ENCODE results near the gene ARPC4. TPM values are rescaled to one million over a fixed set of nuclear protein-coding genes. Genes with fewer than 3 reads are reported as not detected.
A peak's percentile ranks its signal among the peaks of the same experiment; 100 is the strongest.

The ARPC4 gene
- total and polyA plus RNA-seq, 4 experiments from 2014 or later = 164 to 287 (median 201) TPM

DNA sequence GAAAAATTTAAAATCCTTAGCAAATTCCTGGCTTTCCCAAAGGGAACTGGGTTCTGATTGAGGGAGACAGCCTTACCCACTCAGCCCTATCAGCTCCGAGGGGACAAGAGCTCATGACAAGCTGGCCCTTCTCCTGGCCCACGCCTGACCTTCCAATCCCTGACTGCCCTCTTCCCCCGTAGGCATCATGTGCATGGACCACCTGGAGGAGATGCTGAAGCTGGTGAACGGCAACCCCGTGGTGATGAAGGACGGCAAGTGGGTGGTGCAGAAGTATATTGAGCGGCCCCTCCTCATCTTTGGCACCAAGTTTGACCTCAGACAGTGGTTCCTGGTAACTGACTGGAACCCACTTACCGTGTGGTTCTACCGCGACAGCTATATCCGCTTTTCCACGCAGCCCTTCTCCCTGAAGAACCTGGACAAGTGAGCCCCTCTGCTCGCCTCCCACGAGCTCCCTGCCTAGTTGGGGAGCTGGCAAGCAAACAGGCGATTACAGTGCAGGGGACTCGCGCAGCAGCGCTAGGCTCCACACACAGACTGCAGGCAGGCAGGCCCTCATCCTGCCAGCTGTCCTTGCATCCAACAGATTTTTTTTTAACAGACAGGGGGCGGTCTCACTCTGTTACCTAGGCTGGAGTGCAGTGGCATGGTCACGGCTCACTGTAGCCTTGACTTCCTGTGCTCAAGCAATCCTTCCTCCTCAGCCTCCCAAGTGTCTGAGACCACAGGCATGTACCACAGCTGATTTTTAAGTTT lies 34.1 kb downstream of the ARPC4 start:
- CTCF ChIA-PET (ENCODE audit: partially characterized antibody) = interaction anchor here (0.7 to 2.0 kb wide), 6 partner anchors 14 to 516 kb away, joined by 3 to 6 read pairs (median 4); partner anchors contain the start of gene BRPF1
- Mint-ChIP-seq H3K4me3 (no peak overlapping the region), H3K4me1 (peaks cover 0 to 16% (median 7%) of the 10 kb centered on the region in 4 donors), H3K9me3 (no peaks in the 10 kb centered on the region), H3K27me3 (no peaks in the 10 kb centered on the region), H3K36me3 (peaks cover 0 to 9% of the 10 kb centered on the region in 2 donors), H3K27ac (peak overlapping the region in 2 of 7 donors; percentile 22 to 65)
- Histone ChIP-seq H3K9me3 (ENCODE audit: control insufficient read depth in 1 of 2, low read length in 2 of 2) (no peaks in the 10 kb centered on the region), H3K4me3 (ENCODE audit: low read length in 2 of 2) (no peak overlapping the region), H3K27ac (ENCODE audit: low read depth, low read length) (no peak overlapping the region), H3K27me3 (ENCODE audit: insufficient read depth, low read length) (no peaks in the 10 kb centered on the region), H3K36me3 (ENCODE audit: insufficient read depth, low read length) (no peaks in the 10 kb centered on the region), H3K4me1 (ENCODE audit: insufficient read depth, low read length) (no peaks in the 10 kb centered on the region)
- DNase-seq = peak in 2 of 5 donors; percentile 18 to 36
- intact Hi-C loops (cut with micrococcal nuclease) = no loop called here
- POLR2A ChIA-PET (ENCODE audit: partially characterized antibody) = interaction anchor here (1.0 to 1.4 kb wide), 3 partner anchors 19 to 109 kb away, joined by 3 to 4 read pairs (median 4); partner anchors contain the start of gene CRELD1

DNA sequence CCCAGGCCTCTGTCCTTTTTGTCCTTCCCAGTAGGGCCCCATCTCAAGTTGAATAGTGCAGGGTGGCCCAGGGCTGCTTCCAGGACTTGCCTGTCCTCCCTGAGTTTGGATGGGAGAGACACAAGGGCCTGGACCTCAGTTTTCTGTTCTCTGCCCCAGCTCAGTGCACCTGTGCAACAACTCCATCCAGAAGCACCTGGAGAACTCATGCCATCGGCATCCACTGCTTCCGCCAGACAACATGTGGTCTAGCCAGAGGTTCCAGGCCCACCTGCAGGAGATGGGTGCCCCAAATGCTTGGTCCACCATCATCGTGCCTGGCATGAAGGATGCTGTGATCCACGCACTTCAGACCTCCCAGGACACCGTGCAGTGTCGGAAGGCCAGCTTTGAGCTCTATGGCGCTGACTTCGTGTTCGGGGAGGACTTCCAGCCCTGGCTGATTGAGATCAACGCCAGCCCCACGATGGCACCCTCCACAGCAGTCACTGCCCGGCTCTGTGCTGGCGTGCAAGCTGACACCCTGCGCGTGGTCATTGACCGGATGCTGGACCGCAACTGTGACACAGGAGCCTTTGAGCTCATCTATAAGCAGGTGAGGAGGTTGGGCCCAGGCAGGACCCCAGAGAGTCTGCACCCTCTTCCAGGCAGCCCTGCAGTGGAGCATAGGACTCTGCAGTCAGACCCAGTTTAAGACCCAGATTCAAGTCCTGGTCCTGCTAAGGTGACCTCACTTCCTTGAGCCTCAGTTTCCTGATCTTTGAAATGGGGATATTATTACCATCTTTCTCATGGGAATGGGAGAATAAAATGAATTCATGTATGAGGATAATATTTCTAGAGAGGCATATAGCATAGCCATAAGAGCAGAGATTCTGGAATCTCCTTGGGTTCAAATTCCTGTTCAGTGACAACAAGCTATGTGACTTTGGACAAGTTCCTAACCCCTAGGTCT lies 36.2 kb downstream of the ARPC4 start:
- DNase-seq = no peak
- no peaks in the 10 kb centered on the region for H3K9me3 ChIP-seq (ENCODE audit: control insufficient read depth in 1 of 2, low read length in 2 of 2)
- H3K36me3 Mint-ChIP-seq = peaks cover 0 to 18% of the 10 kb centered on the region in 2 donors
- no peaks in the 10 kb centered on the region for H3K4me1 ChIP-seq (ENCODE audit: insufficient read depth, low read length)
- no peak overlapping the region for H3K27ac ChIP-seq (ENCODE audit: low read depth, low read length)
- H3K4me3 ChIP-seq (ENCODE audit: low read length in 2 of 2) = no peak overlapping the region
- CTCF ChIA-PET (ENCODE audit: partially characterized antibody) = interaction anchor here (1.5 to 2.0 kb wide), 3 partner anchors 12 to 24 kb away, joined by 3 to 6 read pairs (median 3); no protein-coding TSS in a partner anchor
- no peaks in the 10 kb centered on the region for H3K27me3 ChIP-seq (ENCODE audit: insufficient read depth, low read length)
- peaks cover 11% of the 10 kb centered on the region for H3K36me3 ChIP-seq (ENCODE audit: insufficient read depth, low read length)
- no peak overlapping the region for H3K4me3 Mint-ChIP-seq
- POLR2A ChIA-PET (ENCODE audit: partially characterized antibody) = interaction anchor here (1.1 kb wide), 1 partner anchor 104 kb away, joined by 3 read pairs; no protein-coding TSS in a partner anchor
- no peak overlapping the region for H3K27ac Mint-ChIP-seq
- no peaks in the 10 kb centered on the region for H3K27me3 Mint-ChIP-seq
- peaks cover 0 to 12% (median 8%) of the 10 kb centered on the region in 4 donors for H3K4me1 Mint-ChIP-seq
- intact Hi-C loops (cut with micrococcal nuclease) = no loop called here
- H3K9me3 Mint-ChIP-seq = no peaks in the 10 kb centered on the region

DNA sequence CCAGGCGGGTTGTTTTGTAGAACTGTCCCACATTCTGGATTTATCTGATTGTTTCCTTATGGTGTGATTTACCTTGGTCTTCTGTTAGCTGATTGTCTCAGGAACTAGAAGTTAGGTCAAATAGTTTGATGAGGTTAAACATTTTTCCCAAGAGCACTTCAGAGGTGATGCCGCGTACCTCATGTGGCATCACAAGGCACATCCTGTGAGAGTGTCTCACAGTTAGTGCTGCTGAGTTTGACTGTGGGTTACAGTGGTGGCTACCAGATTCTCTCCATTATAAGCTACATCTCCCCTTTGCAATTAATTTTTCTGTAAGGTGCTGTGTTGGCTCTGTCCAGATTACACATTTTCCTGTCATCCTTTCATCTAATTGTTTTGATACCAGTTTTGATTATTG lies 38.4 kb downstream of the ARPC4 start:
- Mint-ChIP-seq H3K27me3 (no peaks in the 10 kb centered on the region), H3K36me3 (peaks cover 6 to 37% of the 10 kb centered on the region in 2 donors), H3K4me3 (no peak overlapping the region), H3K9me3 (no peaks in the 10 kb centered on the region), H3K4me1 (peaks cover 0 to 12% (median 9%) of the 10 kb centered on the region in 4 donors), H3K27ac (peak overlapping the region in 3 of 7 donors; percentile 27 to 66 (median 50))
- Histone ChIP-seq H3K27ac (ENCODE audit: low read depth, low read length) (no peak overlapping the region), H3K27me3 (ENCODE audit: insufficient read depth, low read length) (no peaks in the 10 kb centered on the region), H3K4me3 (ENCODE audit: low read length in 2 of 2) (no peak overlapping the region), H3K4me1 (ENCODE audit: insufficient read depth, low read length) (no peaks in the 10 kb centered on the region), H3K36me3 (ENCODE audit: insufficient read depth, low read length) (peaks cover 16% of the 10 kb centered on the region), H3K9me3 (ENCODE audit: control insufficient read depth in 1 of 2, low read length in 2 of 2) (no peaks in the 10 kb centered on the region)
- intact Hi-C loops (cut with micrococcal nuclease) = no loop called here
- ChIA-PET CTCF (ENCODE audit: partially characterized antibody) (interaction anchor here (1.5 to 1.6 kb wide), 2 partner anchors 23 to 49 kb away, joined by 3 to 5 read pairs; no protein-coding TSS in a partner anchor), POLR2A (ENCODE audit: partially characterized antibody) (interaction anchor here (1.1 kb wide), 1 partner anchor 121 kb away, joined by 3 read pairs; the partner anchor contains the start of gene PRRT3)
- DNase-seq = no peak

DNA sequence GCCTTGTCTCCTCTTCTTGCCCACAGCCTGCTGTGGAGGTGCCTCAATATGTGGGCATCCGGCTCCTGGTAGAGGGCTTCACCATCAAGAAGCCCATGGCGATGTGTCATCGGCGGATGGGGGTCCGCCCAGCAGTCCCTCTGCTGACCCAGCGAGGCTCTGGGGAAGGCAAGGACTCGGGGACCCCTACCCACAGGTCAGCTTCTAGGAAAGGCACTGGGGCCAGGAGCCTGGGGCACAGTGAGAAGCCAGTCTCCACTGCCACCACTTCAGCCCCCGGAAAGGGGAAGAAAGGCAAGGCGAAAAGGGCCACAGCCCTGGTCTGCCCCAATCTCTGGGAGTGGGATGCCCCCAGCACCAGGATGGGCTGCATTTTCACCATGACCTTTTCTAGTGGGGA lies 40.2 kb downstream of the ARPC4 start:
- intact Hi-C loops (cut with micrococcal nuclease) = no loop called here
- Histone ChIP-seq H3K36me3 (ENCODE audit: insufficient read depth, low read length) (peaks cover 23% of the 10 kb centered on the region), H3K27me3 (ENCODE audit: insufficient read depth, low read length) (no peaks in the 10 kb centered on the region), H3K4me1 (ENCODE audit: insufficient read depth, low read length) (no peaks in the 10 kb centered on the region), H3K9me3 (ENCODE audit: control insufficient read depth in 1 of 2, low read length in 2 of 2) (no peaks in the 10 kb centered on the region), H3K4me3 (ENCODE audit: low read length in 2 of 2) (no peak overlapping the region), H3K27ac (ENCODE audit: low read depth, low read length) (no peak overlapping the region)
- no peaks in the 10 kb centered on the region for H3K9me3 Mint-ChIP-seq
- no peak for DNase-seq
- H3K27ac Mint-ChIP-seq = no peak overlapping the region
- peaks cover 9 to 42% of the 10 kb centered on the region in 2 donors for H3K36me3 Mint-ChIP-seq
- H3K27me3 Mint-ChIP-seq = no peaks in the 10 kb centered on the region
- peaks cover 0 to 11% (median 7%) of the 10 kb centered on the region in 4 donors for H3K4me1 Mint-ChIP-seq
- H3K4me3 Mint-ChIP-seq = no peak overlapping the region
- POLR2A ChIA-PET (ENCODE audit: partially characterized antibody) = interaction anchor here (1.2 kb wide), 1 partner anchor 11 kb away, joined by 3 read pairs; the partner anchor contains the start of gene RPUSD3
- CTCF ChIA-PET (ENCODE audit: partially characterized antibody) = no interaction called here

DNA sequence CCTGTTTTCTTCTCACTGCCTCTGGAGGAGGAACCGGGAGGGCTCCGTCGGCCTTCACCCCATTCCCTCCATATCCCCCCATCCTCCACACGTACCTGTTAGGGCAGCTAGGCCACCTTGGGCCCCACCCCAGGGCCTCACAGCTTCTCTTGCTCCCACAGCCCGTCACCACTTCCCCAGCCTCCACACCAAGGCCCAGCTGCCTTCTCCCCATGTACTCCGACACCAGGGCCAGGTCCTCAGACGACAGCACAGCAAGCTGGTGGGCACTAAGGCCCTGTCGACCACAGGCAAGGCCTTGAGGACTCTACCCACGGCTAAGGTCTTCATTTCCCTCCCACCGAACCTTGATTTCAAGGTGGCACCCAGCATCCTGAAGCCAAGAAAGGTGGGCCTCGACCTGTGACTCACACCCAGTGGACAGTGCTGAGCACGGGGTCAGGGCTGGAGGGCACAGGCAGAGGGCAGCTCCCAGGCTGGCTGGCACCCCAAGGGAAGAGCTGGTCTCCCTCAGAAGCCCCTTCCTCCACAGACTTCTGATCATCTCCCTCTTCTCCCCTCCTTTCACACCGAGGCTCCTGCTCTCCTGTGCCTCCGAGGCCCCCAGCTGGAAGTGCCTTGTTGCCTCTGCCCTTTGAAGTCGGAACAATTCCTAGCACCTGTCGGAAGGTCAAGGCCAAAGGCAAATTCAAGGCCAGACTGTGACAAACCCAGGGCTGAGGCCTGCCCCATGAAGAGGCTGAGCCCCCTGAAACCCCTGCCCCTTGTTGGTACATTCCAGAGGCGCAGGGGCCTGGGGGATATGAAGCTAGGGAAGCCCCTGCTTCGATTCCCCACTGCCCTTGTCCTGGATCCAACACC lies 41.9 kb downstream of the ARPC4 start:
- Histone ChIP-seq H3K4me1 (ENCODE audit: insufficient read depth, low read length) (no peaks in the 10 kb centered on the region), H3K27ac (ENCODE audit: low read depth, low read length) (no peak overlapping the region), H3K36me3 (ENCODE audit: insufficient read depth, low read length) (peaks cover 28% of the 10 kb centered on the region), H3K27me3 (ENCODE audit: insufficient read depth, low read length) (no peaks in the 10 kb centered on the region), H3K9me3 (ENCODE audit: control insufficient read depth in 1 of 2, low read length in 2 of 2) (no peaks in the 10 kb centered on the region), H3K4me3 (ENCODE audit: low read length in 2 of 2) (no peak overlapping the region)
- Mint-ChIP-seq H3K4me1 (peaks cover 0 to 11% (median 6%) of the 10 kb centered on the region in 4 donors), H3K27me3 (no peaks in the 10 kb centered on the region), H3K27ac (peak overlapping the region in 2 of 7 donors; percentile 18 to 37), H3K4me3 (no peak overlapping the region), H3K36me3 (peaks cover 15 to 46% of the 10 kb centered on the region in 2 donors), H3K9me3 (no peaks in the 10 kb centered on the region)
- no peak for DNase-seq
- ChIA-PET POLR2A (ENCODE audit: partially characterized antibody) (interaction anchor here (0.8 kb wide), 1 partner anchor 185 kb away, joined by 3 read pairs; the partner anchor contains the start of gene MTMR14), CTCF (ENCODE audit: partially characterized antibody) (interaction anchor here (1.3 to 1.4 kb wide), 2 partner anchors 9 to 14 kb away, joined by 3 to 4 read pairs; partner anchors contain the start of gene RPUSD3)
- intact Hi-C loops (cut with micrococcal nuclease) = no loop called here

DNA sequence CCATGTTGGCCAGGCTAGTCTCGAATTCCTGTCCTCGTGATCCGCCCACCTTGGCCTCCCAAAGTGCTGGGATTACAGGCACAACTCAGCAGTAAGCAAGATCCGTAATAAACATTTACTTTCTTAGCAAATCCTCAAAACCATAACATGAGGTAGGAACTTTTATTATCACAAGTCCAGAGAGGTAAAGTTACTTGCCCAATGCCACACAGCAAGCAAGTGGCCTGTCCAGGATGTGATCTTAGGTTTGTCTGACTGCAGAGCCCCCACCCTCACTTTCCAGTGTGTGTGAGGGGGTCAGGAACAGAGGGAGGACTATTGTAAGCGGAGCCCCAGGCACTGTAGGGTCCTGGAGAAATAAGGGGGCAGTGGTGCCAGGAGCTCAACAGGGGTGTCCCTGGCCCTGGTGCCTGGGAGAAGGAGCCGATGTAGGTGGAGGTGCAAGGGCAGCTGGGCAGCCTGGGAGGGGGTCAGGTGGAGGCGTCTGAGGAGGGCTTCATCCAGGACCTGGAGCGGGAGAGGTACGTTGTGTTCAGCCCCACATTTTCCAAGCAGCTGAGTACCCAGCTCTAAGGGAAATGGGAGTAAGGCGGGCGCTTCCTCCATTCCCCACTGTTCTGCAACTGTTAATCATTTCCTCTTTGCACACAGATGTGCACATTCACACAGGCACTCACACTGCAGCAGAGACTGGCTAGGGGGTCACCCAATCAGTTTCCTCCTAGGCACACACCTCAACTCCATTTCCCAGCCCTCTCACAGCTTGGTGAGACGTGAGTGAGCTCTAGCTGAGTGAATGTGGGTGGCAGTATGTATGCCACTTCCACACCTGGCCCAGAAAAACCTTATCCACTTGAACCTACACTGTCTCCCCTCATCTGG lies 45.1 kb downstream of the ARPC4 start:
- CTCF ChIA-PET (ENCODE audit: partially characterized antibody) = no interaction called here
- H3K4me3 Mint-ChIP-seq = no peak overlapping the region
- Histone ChIP-seq H3K9me3 (ENCODE audit: control insufficient read depth in 1 of 2, low read length in 2 of 2) (no peaks in the 10 kb centered on the region), H3K4me1 (ENCODE audit: insufficient read depth, low read length) (peaks cover 10% of the 10 kb centered on the region), H3K4me3 (ENCODE audit: low read length in 2 of 2) (no peak overlapping the region), H3K36me3 (ENCODE audit: insufficient read depth, low read length) (peaks cover 39% of the 10 kb centered on the region), H3K27ac (ENCODE audit: low read depth, low read length) (no peak overlapping the region), H3K27me3 (ENCODE audit: insufficient read depth, low read length) (no peaks in the 10 kb centered on the region)
- intact Hi-C loops (cut with micrococcal nuclease) = no loop called here
- peaks cover 31 to 60% of the 10 kb centered on the region in 2 donors for H3K36me3 Mint-ChIP-seq
- H3K27ac Mint-ChIP-seq = peak overlapping the region in 3 of 7 donors; percentile 43 to 76 (median 55)
- DNase-seq = no peak
- no peaks in the 10 kb centered on the region for H3K9me3 Mint-ChIP-seq
- peaks cover 8 to 16% (median 12%) of the 10 kb centered on the region in 4 donors for H3K4me1 Mint-ChIP-seq
- POLR2A ChIA-PET (ENCODE audit: partially characterized antibody) = no interaction called here
- H3K27me3 Mint-ChIP-seq = no peaks in the 10 kb centered on the region

Data from CD4-positive, alpha-beta memory T cell (primary cell).